HEK293 (cell line): Measurements from ENCODE around the gene WARS2.

Experiments used
- REPIN1 ChIP-seq: fragments of 450-650 bp; formaldehyde crosslinking; IDR thresholded peaks from 2 replicates; pipeline ENCODE4 v1.5.1; 2017; ENCODE audit warnings: missing biosample characterization, missing genetic modification characterization, low read depth
- ZBTB17 ChIP-seq: fragments of 450-650 bp; formaldehyde crosslinking; IDR thresholded peaks from 2 replicates; pipeline ENCODE4 v1.5.1; 2016; ENCODE audit warnings: missing biosample characterization, missing genetic modification characterization
- ZBTB21 ChIP-seq: fragments of 450-650 bp; formaldehyde crosslinking; IDR thresholded peaks from 2 replicates; pipeline ENCODE4 v1.5.1; 2017; ENCODE audit warnings: missing biosample characterization, missing genetic modification characterization
- ZNF274 ChIP-seq, 2 experiments: fragments of 200-500 bp in 1 of 2; fragments of 450-650 bp in 1 of 2; sonication (Bioruptor generic) in 1 of 2; formaldehyde crosslinking in 1 of 2; IDR thresholded peaks; 2 replicates each; pipeline versions ENCODE4 v1.5.1 to v1.6.1; 2014 to 2016; ENCODE audit warnings: borderline replicate concordance in 1 of 2, inconsistent platforms in 1 of 2, low read length in 1 of 2, missing biosample characterization in 1 of 2, missing genetic modification characterization in 1 of 2
- ZNF473 ChIP-seq: fragments of 450-650 bp; formaldehyde crosslinking; IDR thresholded peaks from 2 replicates; pipeline ENCODE4 v1.5.1; 2017; ENCODE audit warnings: missing biosample characterization, missing genetic modification characterization
- ZNF561 ChIP-seq: fragments of 450-650 bp; IDR thresholded peaks from 2 replicates; pipeline ENCODE4 v1.5.1; 2018; ENCODE audit warnings: missing biosample characterization, missing genetic modification characterization, borderline replicate concordance
- ZNF623 ChIP-seq: fragments of 450-650 bp; formaldehyde crosslinking; IDR thresholded peaks from 2 replicates; pipeline ENCODE4 v1.5.1; 2016; ENCODE audit warnings: missing biosample characterization, missing genetic modification characterization
- ZNF660 ChIP-seq: fragments of 450-650 bp; IDR thresholded peaks from 2 replicates; pipeline ENCODE4 v1.5.1; 2018; ENCODE audit warnings: missing biosample characterization, mild to moderate bottlenecking, missing genetic modification characterization
- ZSCAN16 ChIP-seq: fragments of 450-650 bp; formaldehyde crosslinking; IDR thresholded peaks from 2 replicates; pipeline ENCODE4 v1.5.1; 2016; ENCODE audit warnings: missing biosample characterization, missing genetic modification characterization
- TF ChIP-seq, protein P1 (sequence below): fragments of 450-650 bp; formaldehyde crosslinking; IDR thresholded peaks from 2 replicates; pipeline ENCODE4 v1.5.1; 2016; ENCODE audit warnings: missing biosample characterization, missing genetic modification characterization
- TF ChIP-seq, protein P2 (sequence below): fragments of 450-650 bp; formaldehyde crosslinking; IDR thresholded peaks from 2 replicates; pipeline ENCODE4 v1.5.1; 2016; ENCODE audit warnings: missing biosample characterization, missing genetic modification characterization
- TF ChIP-seq, protein P3 (sequence below): sonication (generic); formaldehyde crosslinking; IDR thresholded peaks from 2 replicates; pipeline ENCODE4 v1.8.1; 2022; ENCODE audit warnings: mild to moderate bottlenecking, moderate library complexity, missing genetic modification reagents
- TF ChIP-seq, protein P4 (sequence below): fragments of 450-650 bp; formaldehyde crosslinking; IDR thresholded peaks from 2 replicates; pipeline ENCODE4 v1.5.1; 2016; ENCODE audit warnings: missing biosample characterization, missing genetic modification characterization, borderline replicate concordance

DNA sequence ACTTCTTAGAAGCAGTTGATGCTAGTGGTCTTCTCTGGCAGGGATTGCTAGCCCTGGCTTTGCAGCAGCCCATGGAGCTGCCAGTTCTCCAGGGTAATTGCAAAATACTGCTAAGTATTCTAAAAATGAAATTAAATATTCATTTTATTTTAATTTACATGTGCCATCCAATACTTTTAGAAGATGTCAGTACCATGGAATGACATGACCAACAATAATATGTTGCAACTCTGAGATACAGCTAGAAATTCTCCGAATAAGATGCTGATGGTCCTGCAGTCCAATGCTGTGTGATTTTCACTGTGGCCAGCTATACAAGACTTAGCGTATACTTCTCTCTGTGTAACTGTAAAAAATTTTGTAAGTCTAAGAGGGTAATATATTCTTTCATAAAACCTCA, 20.0 kb upstream of the WARS2 start:
- TF ChIP-seq REPIN1 (tag by site-specific recombination), result no peak
- TF ChIP-seq, protein P1, sequence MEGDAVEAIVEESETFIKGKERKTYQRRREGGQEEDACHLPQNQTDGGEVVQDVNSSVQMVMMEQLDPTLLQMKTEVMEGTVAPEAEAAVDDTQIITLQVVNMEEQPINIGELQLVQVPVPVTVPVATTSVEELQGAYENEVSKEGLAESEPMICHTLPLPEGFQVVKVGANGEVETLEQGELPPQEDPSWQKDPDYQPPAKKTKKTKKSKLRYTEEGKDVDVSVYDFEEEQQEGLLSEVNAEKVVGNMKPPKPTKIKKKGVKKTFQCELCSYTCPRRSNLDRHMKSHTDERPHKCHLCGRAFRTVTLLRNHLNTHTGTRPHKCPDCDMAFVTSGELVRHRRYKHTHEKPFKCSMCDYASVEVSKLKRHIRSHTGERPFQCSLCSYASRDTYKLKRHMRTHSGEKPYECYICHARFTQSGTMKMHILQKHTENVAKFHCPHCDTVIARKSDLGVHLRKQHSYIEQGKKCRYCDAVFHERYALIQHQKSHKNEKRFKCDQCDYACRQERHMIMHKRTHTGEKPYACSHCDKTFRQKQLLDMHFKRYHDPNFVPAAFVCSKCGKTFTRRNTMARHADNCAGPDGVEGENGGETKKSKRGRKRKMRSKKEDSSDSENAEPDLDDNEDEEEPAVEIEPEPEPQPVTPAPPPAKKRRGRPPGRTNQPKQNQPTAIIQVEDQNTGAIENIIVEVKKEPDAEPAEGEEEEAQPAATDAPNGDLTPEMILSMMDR (tag by site-specific recombination), result no peak
- no peak for TF ChIP-seq ZBTB21 (tag by site-specific recombination)
- TF ChIP-seq, protein P2, sequence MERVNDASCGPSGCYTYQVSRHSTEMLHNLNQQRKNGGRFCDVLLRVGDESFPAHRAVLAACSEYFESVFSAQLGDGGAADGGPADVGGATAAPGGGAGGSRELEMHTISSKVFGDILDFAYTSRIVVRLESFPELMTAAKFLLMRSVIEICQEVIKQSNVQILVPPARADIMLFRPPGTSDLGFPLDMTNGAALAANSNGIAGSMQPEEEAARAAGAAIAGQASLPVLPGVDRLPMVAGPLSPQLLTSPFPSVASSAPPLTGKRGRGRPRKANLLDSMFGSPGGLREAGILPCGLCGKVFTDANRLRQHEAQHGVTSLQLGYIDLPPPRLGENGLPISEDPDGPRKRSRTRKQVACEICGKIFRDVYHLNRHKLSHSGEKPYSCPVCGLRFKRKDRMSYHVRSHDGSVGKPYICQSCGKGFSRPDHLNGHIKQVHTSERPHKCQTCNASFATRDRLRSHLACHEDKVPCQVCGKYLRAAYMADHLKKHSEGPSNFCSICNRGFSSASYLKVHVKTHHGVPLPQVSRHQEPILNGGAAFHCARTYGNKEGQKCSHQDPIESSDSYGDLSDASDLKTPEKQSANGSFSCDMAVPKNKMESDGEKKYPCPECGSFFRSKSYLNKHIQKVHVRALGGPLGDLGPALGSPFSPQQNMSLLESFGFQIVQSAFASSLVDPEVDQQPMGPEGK, result no peak
- TF ChIP-seq, protein P3, sequence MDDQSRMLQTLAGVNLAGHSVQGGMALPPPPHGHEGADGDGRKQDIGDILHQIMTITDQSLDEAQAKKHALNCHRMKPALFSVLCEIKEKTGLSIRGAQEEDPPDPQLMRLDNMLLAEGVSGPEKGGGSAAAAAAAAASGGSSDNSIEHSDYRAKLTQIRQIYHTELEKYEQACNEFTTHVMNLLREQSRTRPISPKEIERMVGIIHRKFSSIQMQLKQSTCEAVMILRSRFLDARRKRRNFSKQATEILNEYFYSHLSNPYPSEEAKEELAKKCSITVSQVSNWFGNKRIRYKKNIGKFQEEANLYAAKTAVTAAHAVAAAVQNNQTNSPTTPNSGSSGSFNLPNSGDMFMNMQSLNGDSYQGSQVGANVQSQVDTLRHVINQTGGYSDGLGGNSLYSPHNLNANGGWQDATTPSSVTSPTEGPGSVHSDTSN (CRISPR knock-in tag), result no peak
- no peak for TF ChIP-seq ZBTB17 (tag by site-specific recombination)
- TF ChIP-seq ZNF623 (tag by site-specific recombination), result no peak
- TF ChIP-seq, protein P4, sequence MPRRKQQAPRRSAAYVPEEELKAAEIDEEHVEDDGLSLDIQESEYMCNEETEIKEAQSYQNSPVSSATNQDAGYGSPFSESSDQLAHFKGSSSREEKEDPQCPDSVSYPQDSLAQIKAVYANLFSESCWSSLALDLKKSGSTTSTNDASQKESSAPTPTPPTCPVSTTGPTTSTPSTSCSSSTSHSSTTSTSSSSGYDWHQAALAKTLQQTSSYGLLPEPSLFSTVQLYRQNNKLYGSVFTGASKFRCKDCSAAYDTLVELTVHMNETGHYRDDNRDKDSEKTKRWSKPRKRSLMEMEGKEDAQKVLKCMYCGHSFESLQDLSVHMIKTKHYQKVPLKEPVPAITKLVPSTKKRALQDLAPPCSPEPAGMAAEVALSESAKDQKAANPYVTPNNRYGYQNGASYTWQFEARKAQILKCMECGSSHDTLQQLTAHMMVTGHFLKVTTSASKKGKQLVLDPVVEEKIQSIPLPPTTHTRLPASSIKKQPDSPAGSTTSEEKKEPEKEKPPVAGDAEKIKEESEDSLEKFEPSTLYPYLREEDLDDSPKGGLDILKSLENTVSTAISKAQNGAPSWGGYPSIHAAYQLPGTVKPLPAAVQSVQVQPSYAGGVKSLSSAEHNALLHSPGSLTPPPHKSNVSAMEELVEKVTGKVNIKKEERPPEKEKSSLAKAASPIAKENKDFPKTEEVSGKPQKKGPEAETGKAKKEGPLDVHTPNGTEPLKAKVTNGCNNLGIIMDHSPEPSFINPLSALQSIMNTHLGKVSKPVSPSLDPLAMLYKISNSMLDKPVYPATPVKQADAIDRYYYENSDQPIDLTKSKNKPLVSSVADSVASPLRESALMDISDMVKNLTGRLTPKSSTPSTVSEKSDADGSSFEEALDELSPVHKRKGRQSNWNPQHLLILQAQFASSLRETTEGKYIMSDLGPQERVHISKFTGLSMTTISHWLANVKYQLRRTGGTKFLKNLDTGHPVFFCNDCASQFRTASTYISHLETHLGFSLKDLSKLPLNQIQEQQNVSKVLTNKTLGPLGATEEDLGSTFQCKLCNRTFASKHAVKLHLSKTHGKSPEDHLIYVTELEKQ (tag by site-specific recombination), result no peak
- TF ChIP-seq ZSCAN16 (tag by site-specific recombination), result no peak
- no peak for TF ChIP-seq ZNF660
- no peak for TF ChIP-seq ZNF274 (IDR thresholded peaks at IDR 0.05; ENCODE audit: low read length)
- TF ChIP-seq ZNF274 (tag by site-specific recombination; IDR thresholded peaks at IDR 0.05; ENCODE audit: borderline replicate concordance), result no peak
- TF ChIP-seq ZNF561 (tag by site-specific recombination), result no peak
- no peak for TF ChIP-seq ZNF473 (tag by site-specific recombination)
